SK-N-SH (cell line): Measurements from ENCODE around the gene PPP2R5C.

Source experiments
- CTCF ChIP-seq: fragments of 200-600 bp; sonication (generic); IDR thresholded peaks from 2 replicates; pipeline ENCODE4 v1.6.1; 2017; ENCODE audit warnings: antibody characterized with exemption, mild to moderate bottlenecking, moderate library complexity
- MXI1 ChIP-seq: IDR thresholded peaks from 2 replicates; pipeline ENCODE4 v1.6.1; 2012; ENCODE audit warnings: mild to moderate bottlenecking, low read depth, low read length, improper control_type of control experiment
- RAD21 ChIP-seq: IDR thresholded peaks from 2 replicates; pipeline ENCODE4 v1.6.1; 2012; ENCODE audit warnings: mild to moderate bottlenecking, low read length
- RCOR1 ChIP-seq: fragments of 150-350 bp; IDR thresholded peaks from 2 replicates; pipeline ENCODE4 v1.6.1; 2017; ENCODE audit warnings: antibody characterized with exemption, low read length

- TF ChIP-seq CTCF (no peak), MXI1 (no peak), RAD21 (no peak), RCOR1 (no peak)
Observed at GRCh38 chr14:101726295-101726953, 35.1 kb upstream of the PPP2R5C start.
